ENCODE data around the gene BRS3. TPM values are rescaled to one million over a fixed set of nuclear protein-coding genes. Genes with fewer than 3 reads are reported as not detected.

BRS3 gene
- total RNA-seq, 1 donor from 2014 or later, result not detected

GRCh38 chrX:136493011-136493410, 5.3 kb downstream of the BRS3 start:
- no peak for DNase-seq (ENCODE audit: low spot score)

DNA sequence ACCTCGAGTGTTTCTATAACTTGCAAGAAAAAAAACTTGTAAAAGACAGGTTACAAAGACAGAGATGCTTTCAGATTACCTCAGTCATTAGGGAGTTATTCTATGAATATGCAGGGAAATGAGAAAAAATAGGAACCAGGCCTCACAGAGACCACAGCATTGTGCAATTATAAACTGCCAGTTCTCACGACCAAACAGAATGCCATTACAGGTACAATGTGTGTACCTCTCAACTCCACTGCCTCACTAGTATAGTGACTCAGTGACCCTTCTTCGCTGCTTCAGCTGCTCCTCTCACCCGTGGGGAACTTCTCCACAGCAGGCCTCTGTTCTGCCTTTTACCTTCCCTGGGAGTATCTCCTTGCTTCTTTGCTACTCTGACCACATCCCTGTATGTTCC, 7.3 kb downstream of the BRS3 start:
- no peak for DNase-seq (ENCODE audit: low spot score)

DNA sequence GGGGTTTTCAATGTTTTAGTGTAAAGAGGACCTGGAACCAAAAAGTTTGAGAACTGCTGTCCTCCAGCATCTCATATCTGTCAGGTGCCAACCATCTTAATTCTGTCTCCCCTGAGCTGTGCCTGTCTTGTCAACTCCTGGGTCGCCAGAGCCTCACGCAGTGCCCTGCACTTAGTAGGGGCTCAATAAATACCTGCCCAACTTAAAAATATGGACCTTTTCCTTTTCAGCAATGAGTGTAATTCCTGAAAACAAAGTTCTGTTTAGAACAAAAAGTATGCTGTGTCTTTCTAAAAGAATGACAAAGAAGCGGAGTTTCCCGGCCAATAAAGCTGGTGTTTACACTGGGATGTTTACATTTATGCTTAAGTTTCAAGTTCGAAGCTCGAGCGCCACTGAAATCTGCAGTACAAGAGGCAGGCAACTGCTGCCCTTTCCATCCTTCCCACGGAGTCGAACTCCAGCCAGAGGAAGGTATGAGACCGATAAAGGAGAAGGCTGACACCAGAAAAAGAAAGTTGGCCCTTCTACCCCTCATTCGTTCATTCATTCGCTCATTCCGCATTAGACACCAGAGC, 8.5 kb downstream of the BRS3 start:
- DNase-seq (ENCODE audit: low spot score), result no peak

GRCh38 chrX:136496764-136497555, 9.2 kb downstream of the BRS3 start:
- peak; percentile 92 for DNase-seq (ENCODE audit: low spot score)

DNA sequence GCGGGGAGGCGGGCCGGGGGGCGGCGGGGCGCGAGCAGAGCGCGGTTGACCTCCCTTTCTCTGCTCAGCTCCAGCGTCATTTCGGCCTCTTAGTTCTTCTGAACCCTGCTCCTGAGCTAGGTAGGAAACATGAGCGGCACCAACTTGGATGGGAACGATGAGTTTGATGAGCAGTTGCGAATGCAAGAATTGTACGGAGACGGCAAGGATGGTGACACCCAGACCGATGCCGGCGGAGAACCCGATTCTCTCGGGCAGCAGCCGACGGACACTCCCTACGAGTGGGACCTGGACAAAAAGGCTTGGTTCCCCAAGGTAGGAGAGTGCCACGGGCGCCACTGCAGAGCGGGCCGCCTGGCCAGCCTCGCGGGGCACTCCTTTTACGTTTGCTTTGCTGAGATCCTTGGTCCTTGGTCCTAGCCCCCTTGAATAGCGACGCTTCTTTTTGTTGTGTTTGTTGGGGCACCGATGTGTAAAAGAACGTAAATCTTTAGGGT, 9.9 kb downstream of the BRS3 start, which contains the start of gene HTATSF1:
TSS of gene HTATSF1 (plus strand) at position 37 of the 497 bp plus-strand sequence. CDS start at position 130, 93 bp downstream.
- no peak for DNase-seq (ENCODE audit: low spot score)

DNA sequence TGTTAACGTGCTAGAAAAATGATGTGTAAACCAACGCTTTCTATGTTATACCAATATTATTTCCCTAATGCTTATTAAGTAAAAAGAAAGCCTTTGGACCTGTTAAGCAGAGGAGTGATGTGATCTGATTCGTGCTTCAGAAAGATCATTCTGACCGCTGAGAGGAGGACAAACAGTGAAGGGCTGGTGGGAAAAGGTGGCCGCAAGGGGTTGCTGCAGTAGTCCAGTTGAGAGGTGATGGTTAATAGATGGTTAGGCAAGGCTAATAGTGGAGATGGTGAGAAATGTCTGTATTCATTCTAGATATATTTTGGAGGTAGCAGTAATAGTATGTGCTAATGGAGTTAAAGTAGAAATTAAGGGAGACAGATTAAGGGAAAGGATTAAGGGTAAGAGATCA, 31.3 kb downstream of the BRS3 start:
- DNase-seq (ENCODE audit: low spot score), result no peak

GRCh38 chrX:136523770-136524169, 36.0 kb downstream of the BRS3 start:
- no peak for DNase-seq (ENCODE audit: low spot score)

DNA sequence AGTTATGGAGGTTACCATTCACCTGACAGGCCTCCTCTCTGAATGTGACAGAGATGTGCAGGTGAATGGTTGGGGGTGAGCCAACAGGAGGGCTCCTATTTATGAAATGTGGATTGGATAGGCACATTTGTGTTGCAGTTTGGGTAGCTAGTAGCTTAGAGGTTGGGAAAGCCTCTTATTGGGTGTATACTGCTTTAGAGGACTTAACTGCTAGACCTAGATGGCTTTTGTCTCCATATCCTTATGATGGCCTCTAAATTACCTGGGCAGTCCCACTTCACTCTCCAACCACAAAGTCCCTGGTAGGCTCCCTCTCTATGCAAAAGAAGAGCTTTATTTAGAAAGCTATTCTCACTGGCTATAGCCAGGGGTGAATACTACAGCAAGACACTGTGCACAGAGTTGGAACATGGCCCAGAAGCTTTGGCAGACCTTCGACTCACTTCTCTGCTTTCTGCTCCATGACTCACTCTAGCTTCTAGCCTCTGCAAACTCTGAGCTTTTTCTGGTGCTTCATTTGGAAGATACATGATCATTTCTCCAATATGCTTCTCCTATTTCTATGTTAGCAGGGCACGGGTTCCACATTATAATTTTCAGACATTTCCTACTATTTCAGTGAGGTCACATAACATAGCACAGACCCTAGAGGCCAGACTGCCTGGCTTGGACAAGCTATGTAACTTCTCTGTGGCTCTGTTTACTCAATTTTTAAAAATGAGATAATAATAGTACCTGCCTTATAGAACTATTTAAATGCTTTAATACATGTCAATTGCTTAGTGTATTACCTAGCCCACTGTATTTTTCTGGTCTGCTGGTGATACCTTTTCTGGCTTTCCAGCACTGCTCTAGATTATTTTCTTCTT, 38.2 kb downstream of the BRS3 start:
- DNase-seq (ENCODE audit: low spot score), result no peak

DNA sequence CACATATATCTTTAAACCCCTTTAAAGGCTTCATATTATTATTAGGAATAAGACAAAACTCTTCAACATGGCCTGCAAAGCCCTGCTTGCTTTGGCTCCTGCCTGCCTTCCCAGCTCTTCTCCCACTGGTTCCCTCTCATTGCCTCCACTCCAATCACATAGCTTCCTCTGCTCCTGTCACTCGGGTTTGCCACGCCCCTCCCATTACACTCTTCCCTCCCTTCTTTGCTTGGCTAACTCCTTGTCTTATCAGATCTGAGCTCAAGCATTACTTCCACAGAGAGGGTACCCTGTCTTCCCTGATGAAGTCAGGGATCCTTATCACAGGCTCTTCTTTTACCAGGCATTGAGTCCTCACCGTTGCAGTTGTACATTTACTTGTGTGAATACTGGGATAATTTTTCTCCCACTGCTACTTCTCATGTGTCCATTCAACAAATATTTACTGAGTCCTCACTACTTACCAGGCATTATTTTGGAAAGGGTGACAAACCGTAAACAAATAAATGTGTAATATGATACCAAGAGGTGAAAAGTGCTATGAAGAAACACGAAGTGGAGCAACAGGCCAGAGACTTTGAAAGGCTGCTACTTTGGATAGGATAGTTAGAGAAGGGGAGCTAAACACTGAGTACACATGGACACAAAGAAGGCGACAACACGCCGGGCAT, 41.0 kb downstream of the BRS3 start:
- DNase-seq (ENCODE audit: low spot score), result no peak

DNA sequence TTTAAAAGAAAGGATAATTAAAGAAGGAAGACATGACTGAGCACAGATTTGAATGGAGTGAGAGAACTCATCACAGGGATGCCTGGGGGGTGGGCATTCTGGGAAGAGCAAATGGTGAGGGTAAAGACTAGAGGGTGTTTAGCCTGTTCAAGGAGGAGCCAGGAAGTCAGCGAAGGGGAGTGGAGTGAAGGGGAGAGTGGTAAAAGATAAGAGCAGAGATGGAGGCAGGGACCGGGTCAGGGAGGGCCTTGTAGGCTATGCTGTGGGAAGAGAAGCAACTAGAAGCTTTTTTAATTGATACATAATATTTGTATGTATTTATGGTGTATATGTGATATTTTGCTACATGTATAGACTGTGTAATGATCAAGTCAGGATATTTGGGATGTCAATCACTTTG, 42.0 kb downstream of the BRS3 start:
- no peak for DNase-seq (ENCODE audit: low spot score)

DNA sequence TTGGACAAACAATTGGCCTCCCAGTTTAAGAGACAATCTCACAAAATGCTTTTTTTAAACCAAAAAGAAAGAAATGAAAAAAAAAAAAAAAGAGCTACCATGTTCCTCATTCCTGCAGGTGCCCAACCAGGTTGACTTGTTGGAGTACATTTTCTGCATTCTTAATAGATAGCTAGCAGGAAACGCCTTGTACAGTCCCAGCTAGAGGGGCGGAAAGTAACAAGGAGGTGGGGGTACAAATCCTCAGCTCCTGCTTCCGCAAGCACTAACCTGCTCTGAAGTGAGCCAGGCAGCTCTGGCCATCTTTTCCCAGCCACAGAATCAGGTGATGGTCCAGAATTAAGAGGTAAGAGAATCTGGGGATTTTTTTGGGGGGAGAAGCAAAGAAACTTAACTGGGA, 44.2 kb downstream of the BRS3 start, which contains the start of gene VGLL1:
TSS of gene VGLL1 (plus strand) at position 265 of the 400 bp plus-strand sequence. CDS start 3,806 bp downstream, outside the sequence.
- DNase-seq (ENCODE audit: low spot score), result no peak

- no peak for DNase-seq (ENCODE audit: low spot score)
These were observed 46.4 kb downstream of the BRS3 start for GRCh38 chrX:136534131-136534530.

- no peak for DNase-seq (ENCODE audit: low spot score)
These were observed 51.1 kb downstream of the BRS3 start for GRCh38 chrX:136538811-136539210.

GRCh38 chrX:136540226-136540625, 52.5 kb downstream of the BRS3 start:
- DNase-seq (ENCODE audit: low spot score), result no peak

DNA sequence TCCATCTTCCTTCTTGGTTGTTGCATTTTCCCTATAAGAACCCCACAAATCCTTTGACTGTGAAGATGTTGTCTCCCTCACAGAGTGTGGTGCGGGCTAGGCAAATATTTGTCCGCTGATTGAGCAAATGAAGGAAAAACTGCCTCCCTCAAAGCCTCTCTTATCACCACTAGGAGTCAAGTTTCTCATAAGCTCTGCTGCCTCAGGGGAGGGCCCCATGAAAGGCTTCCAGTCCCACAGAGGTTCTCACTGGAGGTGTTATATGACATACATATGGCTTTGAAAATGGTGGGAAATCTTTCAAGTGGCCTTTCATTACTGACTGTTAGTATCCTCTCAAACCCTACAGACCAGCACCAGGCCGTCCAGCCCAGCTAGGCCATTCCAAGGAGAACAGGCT, 53.5 kb downstream of the BRS3 start:
- DNase-seq (ENCODE audit: low spot score), result no peak

DNA sequence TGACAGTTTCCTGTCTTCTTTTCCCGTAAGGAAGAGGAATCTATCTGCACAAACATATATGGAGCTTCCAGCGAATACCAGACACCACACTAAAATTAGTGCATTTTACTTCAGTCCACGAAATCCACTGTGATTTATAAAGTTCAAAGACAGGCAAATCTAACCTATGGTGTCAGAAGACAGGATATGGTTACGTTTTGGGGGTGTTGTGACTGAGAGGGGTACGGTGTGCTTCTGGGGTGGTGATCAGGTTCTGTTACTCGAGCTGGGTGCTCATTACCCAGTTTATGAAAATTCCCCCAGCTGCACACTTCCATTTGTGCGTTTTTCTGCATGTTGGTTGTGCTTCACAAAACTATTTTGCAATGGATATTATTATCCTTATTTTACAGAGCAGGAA, 54.5 kb downstream of the BRS3 start:
- DNase-seq (ENCODE audit: low spot score), result no peak

Other genes starting within 250 kb of the BRS3 start
- gene MAP7D3, start 236.5 kb upstream of the BRS3 start, total RNA-seq, result 30.0 TPM
- 0.67 TPM for gene ADGRG4, start 187.0 kb upstream of the BRS3 start, total RNA-seq
- 34.2 TPM for gene HTATSF1, start 9.6 kb downstream of the BRS3 start, total RNA-seq
- gene VGLL1, start 44.3 kb downstream of the BRS3 start, total RNA-seq, result not detected
- gene CD40LG, start 160.2 kb downstream of the BRS3 start, total RNA-seq, result not detected

All from mesenteric fat pad (tissue), 1 donor.